ENCODE measurements around the gene GINS3.

Gene GINS3

GRCh38 chr16:58378401-58378800 is 13.9 kb upstream of the GINS3 start:
- peaks cover 7 to 8% of the 10 kb centered on the region in 2 experiments for H3K4me1 ChIP-seq (ENCODE audit: control insufficient read depth in 1 of 2, insufficient read depth in 1 of 2, low read depth in 1 of 2, low read length in 1 of 2)
- H3K36me3 ChIP-seq: no peaks in the 10 kb centered on the region
- no peaks in the 10 kb centered on the region for H3K9me3 ChIP-seq
- no peak overlapping the region for H3K27ac ChIP-seq
- peaks cover 19% of the 10 kb centered on the region for H3K27me3 ChIP-seq
- no peak overlapping the region for H3K4me3 ChIP-seq (ENCODE audit: low read depth in 1 of 2, low read length in 1 of 2)
- TF ChIP-seq CTCF (IDR thresholded peaks at IDR 0.05): no peak

GRCh38 chr16:58379736-58380135 is 12.5 kb upstream of the GINS3 start:
- H3K36me3 ChIP-seq: no peaks in the 10 kb centered on the region
- H3K4me1 ChIP-seq (ENCODE audit: control insufficient read depth in 1 of 2, insufficient read depth in 1 of 2, low read depth in 1 of 2, low read length in 1 of 2): peaks cover 13% of the 10 kb centered on the region in 2 experiments
- no peak overlapping the region for H3K27ac ChIP-seq
- H3K27me3 ChIP-seq: peaks cover 6% of the 10 kb centered on the region
- no peak for TF ChIP-seq CTCF (IDR thresholded peaks at IDR 0.05)
- H3K4me3 ChIP-seq (ENCODE audit: low read depth in 1 of 2, low read length in 1 of 2): no peak overlapping the region
- no peaks in the 10 kb centered on the region for H3K9me3 ChIP-seq

- Histone ChIP-seq H3K4me1 (ENCODE audit: control insufficient read depth in 1 of 2, insufficient read depth in 1 of 2, low read depth in 1 of 2, low read length in 1 of 2) (peaks cover 18 to 20% of the 10 kb centered on the region in 2 experiments), H3K27me3 (no peaks in the 10 kb centered on the region), H3K27ac (no peak overlapping the region), H3K4me3 (ENCODE audit: low read depth in 1 of 2, low read length in 1 of 2) (no peak overlapping the region), H3K36me3 (no peaks in the 10 kb centered on the region), H3K9me3 (no peaks in the 10 kb centered on the region)
- TF ChIP-seq CTCF (IDR thresholded peaks at IDR 0.05): no peak
These were observed 10.6 kb upstream of the GINS3 start for GRCh38 chr16:58381661-58382060.

- Histone ChIP-seq H3K36me3 (no peaks in the 10 kb centered on the region), H3K9me3 (no peaks in the 10 kb centered on the region), H3K27me3 (peaks cover 9% of the 10 kb centered on the region), H3K27ac (no peak overlapping the region), H3K4me1 (ENCODE audit: control insufficient read depth in 1 of 2, insufficient read depth in 1 of 2, low read depth in 1 of 2, low read length in 1 of 2) (peaks cover 11 to 14% of the 10 kb centered on the region in 2 experiments), H3K4me3 (ENCODE audit: low read depth in 1 of 2, low read length in 1 of 2) (no peak overlapping the region)
- no peak for TF ChIP-seq CTCF (IDR thresholded peaks at IDR 0.05)
These were observed 7.7 kb upstream of the GINS3 start for GRCh38 chr16:58384437-58385055.

- no peaks in the 10 kb centered on the region for H3K36me3 ChIP-seq
- TF ChIP-seq CTCF (IDR thresholded peaks at IDR 0.05): no peak
- H3K4me3 ChIP-seq (ENCODE audit: low read depth in 1 of 2, low read length in 1 of 2): no peak overlapping the region
- H3K27me3 ChIP-seq: peaks cover 17% of the 10 kb centered on the region
- H3K9me3 ChIP-seq: no peaks in the 10 kb centered on the region
- no peak overlapping the region for H3K27ac ChIP-seq
- H3K4me1 ChIP-seq (ENCODE audit: control insufficient read depth in 1 of 2, insufficient read depth in 1 of 2, low read depth in 1 of 2, low read length in 1 of 2): peaks cover 11 to 14% of the 10 kb centered on the region in 2 experiments
These were observed 7.0 kb upstream of the GINS3 start for GRCh38 chr16:58385218-58385773.
